Measurements from ENCODE around the gene MRPS18B.

- no peak for TF ChIP-seq CTCF (conservative IDR thresholded peaks at IDR 0.05; ENCODE audit: low read depth, low read length)
- TF ChIP-seq, protein P1, sequence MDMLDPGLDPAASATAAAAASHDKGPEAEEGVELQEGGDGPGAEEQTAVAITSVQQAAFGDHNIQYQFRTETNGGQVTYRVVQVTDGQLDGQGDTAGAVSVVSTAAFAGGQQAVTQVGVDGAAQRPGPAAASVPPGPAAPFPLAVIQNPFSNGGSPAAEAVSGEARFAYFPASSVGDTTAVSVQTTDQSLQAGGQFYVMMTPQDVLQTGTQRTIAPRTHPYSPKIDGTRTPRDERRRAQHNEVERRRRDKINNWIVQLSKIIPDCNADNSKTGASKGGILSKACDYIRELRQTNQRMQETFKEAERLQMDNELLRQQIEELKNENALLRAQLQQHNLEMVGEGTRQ (IDR thresholded peaks at IDR 0.05; ENCODE audit: low read depth, low read length) = no peak
- no peak for TF ChIP-seq RCOR1 (IDR thresholded peaks at IDR 0.05; ENCODE audit: insufficient replicate concordance, low read length)
- no peak for TF ChIP-seq FOS (IDR thresholded peaks at IDR 0.05; ENCODE audit: low read depth, low read length)
- TF ChIP-seq POLR2A (IDR thresholded peaks at IDR 0.05; ENCODE audit: low read depth, low read length) = no peak
- TF ChIP-seq MXI1 (IDR thresholded peaks at IDR 0.05; ENCODE audit: borderline replicate concordance, low read depth, low read length) = no peak
- TF ChIP-seq CEBPB (IDR thresholded peaks at IDR 0.05; ENCODE audit: low read depth, low read length) = no peak
- TF ChIP-seq RAD21 (IDR thresholded peaks at IDR 0.05; ENCODE audit: low read length) = no peak
Measured at GRCh38 chr6:30614044-30614842, 3.4 kb upstream of the MRPS18B start.

Data from IMR-90 (cell line).